Measurements from ENCODE around the gene IL10RB. TPM values are rescaled to one million over a fixed set of nuclear protein-coding genes. Genes with fewer than 3 reads are reported as not detected.

Gene IL10RB
- total RNA-seq, 4 donors from 2014 or later = 20.7 to 28.1 (median 23.4) TPM

DNA sequence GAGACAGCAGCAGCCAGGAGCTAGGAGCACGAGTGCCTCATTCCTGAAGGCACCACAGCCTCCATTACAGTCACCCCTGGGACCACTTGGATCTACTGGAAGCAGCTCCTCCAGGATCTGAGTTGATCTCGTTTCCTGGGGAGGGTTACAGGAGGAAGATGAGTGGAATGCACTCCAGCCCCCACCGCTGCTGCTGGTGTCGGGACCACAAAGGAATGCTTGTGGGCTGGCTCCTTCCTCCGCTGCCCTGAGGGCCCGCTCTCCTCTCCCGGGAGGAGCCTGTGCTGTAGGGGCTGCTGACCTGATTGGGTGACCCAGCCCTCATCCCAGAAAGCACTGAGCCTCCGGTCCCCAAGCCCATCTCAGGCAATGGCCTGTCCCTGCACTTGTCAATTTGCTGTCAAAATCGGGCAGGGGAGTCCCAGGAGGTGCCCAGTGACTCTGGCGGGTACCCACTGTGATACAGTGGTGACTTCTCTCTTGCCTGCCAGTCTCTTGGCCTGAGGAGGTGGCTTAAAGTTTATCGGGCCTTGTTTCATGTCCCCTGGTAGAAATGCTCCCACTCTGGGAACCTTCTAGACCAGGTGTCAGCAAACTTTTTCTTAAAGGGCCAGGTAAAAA, 23.1 kb downstream of the IL10RB start:
- no peak overlapping the region for H3K4me3 ChIP-seq
- DNase-seq (ENCODE audit: low spot score in 2 of 2) = no peak
- 77% methylated on average over 6 of the region's 11 CpGs for WGBS
- no peak for TF ChIP-seq CTCF (IDR thresholded peaks at IDR 0.05)
- TF ChIP-seq POLR2AphosphoS5 (IDR thresholded peaks at IDR 0.05) = no peak
- TF ChIP-seq EP300 (IDR thresholded peaks at IDR 0.05) = no peak
- no peak for TF ChIP-seq POLR2A (IDR thresholded peaks at IDR 0.05)
- peaks cover 21% of the 10 kb centered on the region for H3K4me1 ChIP-seq
- no peaks in the 10 kb centered on the region for H3K9me3 ChIP-seq
- H3K36me3 ChIP-seq = peaks cover 54% of the 10 kb centered on the region
- no peaks in the 10 kb centered on the region for H3K27me3 ChIP-seq
- no peak overlapping the region for H3K27ac ChIP-seq

GRCh38 chr21:33290441-33290840, 24.3 kb downstream of the IL10RB start:
- Histone ChIP-seq H3K27me3 (no peaks in the 10 kb centered on the region), H3K4me1 (peaks cover 21% of the 10 kb centered on the region), H3K4me3 (no peak overlapping the region), H3K27ac (no peak overlapping the region), H3K9me3 (no peaks in the 10 kb centered on the region), H3K36me3 (peaks cover 44% of the 10 kb centered on the region)
- WGBS = 97% methylated on average over 10 of the region's 11 CpGs
- TF ChIP-seq EP300 (IDR thresholded peaks at IDR 0.05) (no peak), CTCF (IDR thresholded peaks at IDR 0.05) (no peak), POLR2A (IDR thresholded peaks at IDR 0.05) (no peak), POLR2AphosphoS5 (IDR thresholded peaks at IDR 0.05) (no peak)
- DNase-seq (ENCODE audit: low spot score in 2 of 2) = no peak

- WGBS = no CpG with 5 or more reads among the region's 9 CpGs
- H3K4me1 ChIP-seq = peaks cover 11% of the 10 kb centered on the region
- no peaks in the 10 kb centered on the region for H3K27me3 ChIP-seq
- no peak overlapping the region for H3K27ac ChIP-seq
- DNase-seq (ENCODE audit: low spot score in 2 of 2) = no peak
- H3K4me3 ChIP-seq = no peak overlapping the region
- H3K36me3 ChIP-seq = peaks cover 49% of the 10 kb centered on the region
- no peaks in the 10 kb centered on the region for H3K9me3 ChIP-seq
- TF ChIP-seq POLR2A (IDR thresholded peaks at IDR 0.05) (no peak), POLR2AphosphoS5 (IDR thresholded peaks at IDR 0.05) (no peak), CTCF (IDR thresholded peaks at IDR 0.05) (no peak), EP300 (IDR thresholded peaks at IDR 0.05) (no peak)
Observed at GRCh38 chr21:33291686-33292085, 25.5 kb downstream of the IL10RB start.

DNA sequence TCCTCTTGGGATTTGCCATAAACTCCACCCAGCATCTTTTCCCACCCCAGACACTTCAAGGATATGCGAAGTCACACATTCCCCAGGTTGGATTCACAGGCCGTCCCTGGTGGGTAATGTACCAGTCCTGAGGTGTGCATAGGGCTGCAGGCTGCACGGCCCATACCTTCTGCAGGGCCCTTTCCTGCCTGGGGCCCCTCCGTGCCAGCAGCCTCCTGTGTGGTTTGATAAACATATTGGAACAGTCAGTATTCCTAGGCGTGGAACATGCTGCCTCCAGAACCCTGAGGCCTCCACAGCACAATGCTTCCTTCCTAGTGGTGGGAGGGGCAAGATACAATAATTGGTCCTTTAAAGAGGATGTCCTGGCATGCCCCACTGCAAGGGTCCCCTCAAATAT, 26.6 kb downstream of the IL10RB start:
- Histone ChIP-seq H3K9me3 (no peaks in the 10 kb centered on the region), H3K36me3 (peaks cover 50% of the 10 kb centered on the region), H3K27ac (no peak overlapping the region), H3K4me3 (no peak overlapping the region), H3K4me1 (peaks cover under 1% of the 10 kb centered on the region), H3K27me3 (no peaks in the 10 kb centered on the region)
- TF ChIP-seq EP300 (IDR thresholded peaks at IDR 0.05) = no peak
- TF ChIP-seq POLR2A (IDR thresholded peaks at IDR 0.05) = no peak
- TF ChIP-seq POLR2AphosphoS5 (IDR thresholded peaks at IDR 0.05) = no peak
- no peak for TF ChIP-seq CTCF (IDR thresholded peaks at IDR 0.05)
- DNase-seq (ENCODE audit: low spot score in 2 of 2) = no peak
- 83% methylated on average over 3 of the region's 5 CpGs for WGBS

DNA sequence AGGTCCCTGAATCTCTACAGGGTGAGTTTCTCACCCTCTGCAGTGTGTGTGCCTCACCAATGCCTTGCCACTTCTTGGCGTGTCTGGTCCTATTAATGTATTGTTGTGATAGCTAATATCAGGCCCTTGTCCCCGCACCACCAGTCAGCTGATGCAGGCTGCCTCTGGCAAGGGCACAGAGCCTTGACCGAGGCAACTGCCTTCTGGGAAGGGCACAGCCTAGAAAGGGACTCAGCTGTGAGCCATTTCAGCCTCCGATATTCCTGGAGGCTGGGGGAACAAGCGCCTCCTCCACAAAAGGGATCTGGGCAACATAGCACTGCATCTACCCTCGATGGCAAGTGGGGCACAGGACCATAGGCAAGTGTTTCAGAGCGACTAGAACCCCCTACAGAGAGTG, 27.0 kb downstream of the IL10RB start:
- H3K36me3 ChIP-seq = peaks cover 47% of the 10 kb centered on the region
- WGBS = 84% methylated on average over 7 of the region's 7 CpGs

More for the DNA sequence above, 27.0 kb downstream of the IL10RB start:
- no peak overlapping the region for H3K4me3 ChIP-seq
- no peak overlapping the region for H3K27ac ChIP-seq
- H3K27me3 ChIP-seq = no peaks in the 10 kb centered on the region
- TF ChIP-seq EP300 (IDR thresholded peaks at IDR 0.05) = no peak
- no peak for TF ChIP-seq POLR2A (IDR thresholded peaks at IDR 0.05)
- no peak for TF ChIP-seq POLR2AphosphoS5 (IDR thresholded peaks at IDR 0.05)
- no peak for TF ChIP-seq CTCF (IDR thresholded peaks at IDR 0.05)
- H3K4me1 ChIP-seq = no peaks in the 10 kb centered on the region
- DNase-seq (ENCODE audit: low spot score in 2 of 2) = no peak
- no peaks in the 10 kb centered on the region for H3K9me3 ChIP-seq
